ENCODE measurements around the gene PSRC1. TPM values are rescaled to one million over a fixed set of nuclear protein-coding genes. Genes with fewer than 3 reads are reported as not detected.

PSRC1 gene
- total RNA-seq, 5 donors from 2014 or later (not counting 1 experiment from before 2014, with no cell fraction given) = 0.35 to 1.6 (median 0.72) TPM

DNA sequence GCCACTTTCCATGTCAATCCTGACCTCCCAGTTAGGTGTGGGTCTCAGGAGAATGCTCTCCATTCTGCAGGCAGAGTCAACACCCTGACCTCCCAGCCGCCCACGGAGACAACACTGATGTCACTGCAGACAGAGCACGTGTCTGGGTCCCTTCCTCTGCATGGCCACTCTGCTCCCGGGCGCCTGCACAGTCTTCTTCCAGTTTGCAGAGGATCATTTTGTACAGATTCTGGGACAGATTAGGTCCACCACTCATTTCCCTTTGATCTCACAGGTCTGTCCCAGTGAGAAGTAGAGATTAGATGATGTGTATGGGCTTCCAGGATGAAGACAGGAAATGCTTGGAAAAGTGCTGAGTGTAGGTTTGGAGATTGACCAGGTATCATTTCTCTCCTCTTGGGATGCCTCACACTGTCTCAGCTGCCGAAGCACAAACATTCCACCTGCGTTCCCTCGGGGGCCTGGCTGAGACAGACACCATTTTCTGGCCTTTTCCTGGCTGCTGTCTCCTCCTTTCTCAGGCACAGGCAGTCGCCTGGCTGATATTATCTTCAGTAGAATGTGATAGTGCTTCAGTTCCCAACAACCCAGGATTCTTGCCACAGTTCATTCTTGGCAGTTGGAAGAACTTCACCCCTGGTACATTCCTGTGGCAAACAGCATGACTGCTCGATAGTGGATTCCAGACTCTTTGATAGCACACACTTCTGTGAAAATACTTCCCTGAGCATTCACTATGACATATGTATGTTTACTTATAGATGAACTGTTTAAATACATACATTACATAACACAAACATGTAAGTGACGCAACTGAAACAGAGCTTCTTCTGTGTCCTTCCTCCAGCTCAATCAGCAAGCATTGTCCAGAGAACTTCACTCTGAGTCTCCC lies 16.0 kb upstream of the PSRC1 start:
- H3K9me3 Mint-ChIP-seq = no peaks in the 10 kb centered on the region
- Histone ChIP-seq H3K36me3 (ENCODE audit: control insufficient read depth in 2 of 2, extremely low read depth in 1 of 2, insufficient read depth in 1 of 2, low read length in 1 of 2) (no peaks in the 10 kb centered on the region), H3K27ac (ENCODE audit: low read length) (no peak overlapping the region), H3K4me1 (ENCODE audit: control insufficient read depth in 1 of 2, extremely low read depth in 1 of 2, insufficient read depth in 2 of 2, low read length in 2 of 2) (no peaks in the 10 kb centered on the region), H3K9me3 (no peaks in the 10 kb centered on the region), H3K4me3 (ENCODE audit: control insufficient read depth in 1 of 2, extremely low read depth in 1 of 2, low read length in 1 of 2) (no peak overlapping the region), H3K27me3 (replicated peaks in 1 of 2; ENCODE audit: control insufficient read depth in 2 of 2, extremely low read depth in 1 of 2, insufficient read depth in 2 of 2, low read length in 1 of 2) (peaks cover 0 to 40% of the 10 kb centered on the region in 2 experiments)
- H3K27ac Mint-ChIP-seq = no peak overlapping the region
- no peaks in the 10 kb centered on the region for H3K4me1 Mint-ChIP-seq
- peaks cover 12 to 30% of the 10 kb centered on the region in 2 donors for H3K27me3 Mint-ChIP-seq
- ChIA-PET POLR2A (no interaction called here), CTCF (no interaction called here)
- no peak for ATAC-seq (replicated peaks in 1 of 4)
- DNase-seq = no peak
- 66% methylated on average over 7 of the region's 11 CpGs for WGBS (ENCODE audit: insufficient coverage)
- H3K4me3 Mint-ChIP-seq = no peak overlapping the region
- no peaks in the 10 kb centered on the region for H3K36me3 Mint-ChIP-seq

DNA sequence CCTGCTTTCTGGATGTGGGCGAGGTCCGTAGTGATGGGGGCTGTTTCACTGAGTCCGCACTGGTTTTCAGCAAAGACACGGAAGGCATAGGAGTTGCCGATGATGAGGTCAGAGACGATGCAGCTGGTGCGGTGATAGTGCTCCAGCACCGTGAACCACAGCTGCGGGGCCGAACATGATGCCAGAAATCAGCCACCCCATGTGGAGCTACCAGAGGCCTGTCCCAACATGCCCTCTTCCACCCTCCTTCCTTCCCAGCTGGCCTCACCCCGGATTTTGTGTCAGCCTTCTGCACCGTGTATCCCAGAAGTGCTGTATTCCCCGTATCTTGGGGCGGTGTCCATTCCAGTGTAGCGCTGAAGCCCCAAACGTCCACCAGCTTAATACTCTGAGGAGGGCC lies 13.8 kb upstream of the PSRC1 start:
- no peaks in the 10 kb centered on the region for H3K36me3 ChIP-seq (ENCODE audit: control insufficient read depth in 2 of 2, extremely low read depth in 1 of 2, insufficient read depth in 1 of 2, low read length in 1 of 2)
- no peaks in the 10 kb centered on the region for H3K9me3 ChIP-seq
- peaks cover 0 to 46% of the 10 kb centered on the region in 2 experiments for H3K27me3 ChIP-seq (replicated peaks in 1 of 2; ENCODE audit: control insufficient read depth in 2 of 2, extremely low read depth in 1 of 2, insufficient read depth in 2 of 2, low read length in 1 of 2)
- Mint-ChIP-seq H3K9me3 (no peaks in the 10 kb centered on the region), H3K27ac (no peak overlapping the region), H3K36me3 (no peaks in the 10 kb centered on the region), H3K4me3 (no peak overlapping the region), H3K4me1 (no peaks in the 10 kb centered on the region), H3K27me3 (peaks cover 12 to 34% of the 10 kb centered on the region in 2 donors)
- DNase-seq = no peak
- ChIA-PET CTCF (no interaction called here), POLR2A (no interaction called here)
- 92% methylated on average over 15 of the region's 16 CpGs for WGBS (ENCODE audit: insufficient coverage)
- H3K27ac ChIP-seq (ENCODE audit: low read length) = no peak overlapping the region
- no peaks in the 10 kb centered on the region for H3K4me1 ChIP-seq (ENCODE audit: control insufficient read depth in 1 of 2, extremely low read depth in 1 of 2, insufficient read depth in 2 of 2, low read length in 2 of 2)
- no peak for ATAC-seq (replicated peaks in 1 of 4)
- no peak overlapping the region for H3K4me3 ChIP-seq (ENCODE audit: control insufficient read depth in 1 of 2, extremely low read depth in 1 of 2, low read length in 1 of 2)

DNA sequence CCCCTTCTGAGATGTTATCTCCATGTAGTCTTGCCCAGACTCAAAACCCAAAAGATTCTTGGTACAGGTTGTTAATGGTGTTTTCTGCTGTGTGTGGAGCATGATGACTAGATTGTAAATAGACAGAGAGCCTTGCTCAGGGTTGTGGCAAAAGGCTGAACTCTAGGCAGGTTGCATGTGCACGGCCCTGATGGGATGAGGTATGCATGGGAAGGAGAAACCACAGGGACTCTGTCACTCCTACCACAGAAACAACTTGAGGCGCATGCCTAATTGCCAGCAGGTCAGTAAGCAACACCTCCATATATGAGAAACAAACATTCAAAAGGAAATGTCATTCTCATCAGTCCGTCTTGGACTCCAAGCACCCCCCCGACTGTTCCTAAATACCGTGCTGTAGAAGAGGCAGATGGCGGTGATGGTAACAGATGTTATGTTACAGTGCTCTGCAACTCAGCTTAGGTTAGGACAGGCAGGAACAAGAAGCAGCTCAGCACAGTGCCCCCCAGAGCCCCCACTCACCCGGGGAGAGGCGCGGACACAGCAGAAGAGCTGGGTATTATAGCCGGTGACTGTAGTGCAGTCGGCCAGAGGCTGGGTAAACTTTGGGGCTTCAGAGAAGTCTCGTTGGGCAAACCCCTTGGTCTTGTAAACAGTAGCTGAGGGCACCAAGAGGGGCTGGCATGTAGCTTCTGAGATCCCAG lies 12.9 kb upstream of the PSRC1 start:
- peaks cover 12 to 34% of the 10 kb centered on the region in 2 donors for H3K27me3 Mint-ChIP-seq
- ATAC-seq (replicated peaks in 1 of 4) (no peak), DNase-seq (no peak)
- no peaks in the 10 kb centered on the region for H3K4me1 Mint-ChIP-seq
- WGBS (ENCODE audit: insufficient coverage) = 82% methylated on average over 11 of the region's 12 CpGs
- Histone ChIP-seq H3K27ac (ENCODE audit: low read length) (no peak overlapping the region), H3K4me3 (ENCODE audit: control insufficient read depth in 1 of 2, extremely low read depth in 1 of 2, low read length in 1 of 2) (no peak overlapping the region), H3K9me3 (no peaks in the 10 kb centered on the region), H3K27me3 (replicated peaks in 1 of 2; ENCODE audit: control insufficient read depth in 2 of 2, extremely low read depth in 1 of 2, insufficient read depth in 2 of 2, low read length in 1 of 2) (peaks cover 0 to 45% of the 10 kb centered on the region in 2 experiments), H3K36me3 (ENCODE audit: control insufficient read depth in 2 of 2, extremely low read depth in 1 of 2, insufficient read depth in 1 of 2, low read length in 1 of 2) (no peaks in the 10 kb centered on the region), H3K4me1 (ENCODE audit: control insufficient read depth in 1 of 2, extremely low read depth in 1 of 2, insufficient read depth in 2 of 2, low read length in 2 of 2) (no peaks in the 10 kb centered on the region)
- no peak overlapping the region for H3K4me3 Mint-ChIP-seq
- ChIA-PET POLR2A (interaction anchor here in 1 of 2 donors (0.6 kb wide), 1 partner anchor 83 kb away, joined by 6 read pairs; no protein-coding TSS in a partner anchor), CTCF (interaction anchor here in 1 of 2 donors (0.7 kb wide), 1 partner anchor 237 kb away, joined by 4 read pairs; no protein-coding TSS in a partner anchor)
- no peaks in the 10 kb centered on the region for H3K9me3 Mint-ChIP-seq
- H3K36me3 Mint-ChIP-seq = no peaks in the 10 kb centered on the region
- no peak overlapping the region for H3K27ac Mint-ChIP-seq

DNA sequence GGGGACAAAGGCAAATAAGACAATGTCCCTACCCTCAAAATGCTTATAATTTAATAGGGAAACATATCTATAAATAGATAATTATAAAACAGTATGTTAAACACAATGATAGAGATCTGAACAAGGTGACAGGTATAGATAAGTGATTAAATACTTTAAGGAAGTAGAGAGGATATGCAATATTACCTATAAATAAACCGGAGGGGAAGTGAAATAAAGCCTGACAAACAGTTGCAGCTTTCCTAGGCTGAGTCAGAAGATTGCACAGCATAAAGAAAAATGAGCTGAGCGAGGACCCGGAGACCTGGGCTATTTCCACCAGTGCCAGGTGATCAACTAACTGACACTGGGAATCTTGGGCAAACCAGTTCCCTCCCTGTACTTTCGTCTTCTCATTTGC lies 11.5 kb upstream of the PSRC1 start:
- H3K27me3 ChIP-seq (replicated peaks in 1 of 2; ENCODE audit: control insufficient read depth in 2 of 2, extremely low read depth in 1 of 2, insufficient read depth in 2 of 2, low read length in 1 of 2) = peaks cover 0 to 34% of the 10 kb centered on the region in 2 experiments
- no peak for DNase-seq
- Mint-ChIP-seq H3K27ac (no peak overlapping the region), H3K4me1 (no peaks in the 10 kb centered on the region), H3K9me3 (no peaks in the 10 kb centered on the region), H3K27me3 (peaks cover 8 to 26% of the 10 kb centered on the region in 2 donors), H3K36me3 (no peaks in the 10 kb centered on the region), H3K4me3 (no peak overlapping the region)
- 25% methylated on average over 2 of the region's 4 CpGs for WGBS (ENCODE audit: insufficient coverage)
- no peak for ATAC-seq (replicated peaks in 1 of 4)
- no peaks in the 10 kb centered on the region for H3K4me1 ChIP-seq (ENCODE audit: control insufficient read depth in 1 of 2, extremely low read depth in 1 of 2, insufficient read depth in 2 of 2, low read length in 2 of 2)
- H3K36me3 ChIP-seq (ENCODE audit: control insufficient read depth in 2 of 2, extremely low read depth in 1 of 2, insufficient read depth in 1 of 2, low read length in 1 of 2) = no peaks in the 10 kb centered on the region
- POLR2A ChIA-PET = no interaction called here
- H3K9me3 ChIP-seq = no peaks in the 10 kb centered on the region
- H3K27ac ChIP-seq (ENCODE audit: low read length) = no peak overlapping the region
- H3K4me3 ChIP-seq (ENCODE audit: control insufficient read depth in 1 of 2, extremely low read depth in 1 of 2, low read length in 1 of 2) = no peak overlapping the region
- CTCF ChIA-PET = no interaction called here

DNA sequence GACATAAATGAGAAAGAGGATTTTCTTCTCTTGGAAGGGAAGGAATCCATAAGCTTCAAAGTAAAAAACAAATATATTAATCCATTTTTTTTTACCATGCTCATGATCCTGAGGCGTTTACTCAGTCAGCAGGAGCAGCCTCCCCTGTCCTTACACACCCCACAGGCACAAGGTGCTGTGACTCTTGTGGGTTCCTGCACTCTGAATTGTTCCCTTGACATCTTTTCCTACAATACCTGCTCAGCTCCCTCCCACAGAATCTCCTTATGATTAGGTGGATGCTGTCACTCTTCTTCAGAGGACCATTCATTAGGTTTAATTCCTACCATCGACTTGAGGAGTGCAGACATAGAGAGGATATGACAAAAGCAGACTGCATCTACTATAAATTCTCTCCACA lies 10.1 kb upstream of the PSRC1 start:
- no peak for ATAC-seq (replicated peaks in 1 of 4)
- Histone ChIP-seq H3K9me3 (no peaks in the 10 kb centered on the region), H3K27ac (ENCODE audit: low read length) (no peak overlapping the region), H3K4me3 (ENCODE audit: control insufficient read depth in 1 of 2, extremely low read depth in 1 of 2, low read length in 1 of 2) (no peak overlapping the region), H3K36me3 (ENCODE audit: control insufficient read depth in 2 of 2, extremely low read depth in 1 of 2, insufficient read depth in 1 of 2, low read length in 1 of 2) (no peaks in the 10 kb centered on the region), H3K4me1 (ENCODE audit: control insufficient read depth in 1 of 2, extremely low read depth in 1 of 2, insufficient read depth in 2 of 2, low read length in 2 of 2) (no peaks in the 10 kb centered on the region), H3K27me3 (replicated peaks in 1 of 2; ENCODE audit: control insufficient read depth in 2 of 2, extremely low read depth in 1 of 2, insufficient read depth in 2 of 2, low read length in 1 of 2) (peaks cover 0 to 31% of the 10 kb centered on the region in 2 experiments)
- Mint-ChIP-seq H3K36me3 (no peaks in the 10 kb centered on the region), H3K9me3 (no peaks in the 10 kb centered on the region), H3K27ac (no peak overlapping the region), H3K4me3 (no peak overlapping the region), H3K27me3 (peaks cover 8 to 14% of the 10 kb centered on the region in 2 donors), H3K4me1 (no peaks in the 10 kb centered on the region)
- DNase-seq = no peak
- CTCF ChIA-PET = interaction anchor here in 1 of 2 donors (0.6 kb wide), 1 partner anchor 83 kb away, joined by 5 read pairs; no protein-coding TSS in a partner anchor
- POLR2A ChIA-PET = no interaction called here
- WGBS (ENCODE audit: insufficient coverage) = 80% methylated on average over 1 of the region's 2 CpGs

DNA sequence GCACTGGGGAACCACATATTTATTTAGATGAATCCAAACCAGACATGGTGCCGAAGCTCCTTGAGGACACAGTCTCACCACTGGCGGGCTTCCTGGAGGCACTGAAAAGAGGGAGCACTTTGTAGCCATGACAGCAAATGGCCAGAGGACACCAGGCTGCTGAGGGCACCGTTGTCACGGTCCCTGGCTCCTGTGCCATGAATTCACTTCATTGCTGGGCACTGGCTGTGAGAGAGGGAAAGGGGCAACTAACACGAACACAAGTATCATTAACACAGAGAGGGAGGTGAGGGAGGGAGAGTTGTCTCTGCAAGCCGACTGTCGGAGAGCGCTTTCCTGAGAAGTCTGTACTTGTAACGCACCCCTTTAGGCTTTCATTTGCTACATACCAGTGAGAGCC lies 9.4 kb upstream of the PSRC1 start:
- no peak for ATAC-seq (replicated peaks in 1 of 4)
- Histone ChIP-seq H3K27me3 (replicated peaks in 1 of 2; ENCODE audit: control insufficient read depth in 2 of 2, extremely low read depth in 1 of 2, insufficient read depth in 2 of 2, low read length in 1 of 2) (peaks cover 0 to 24% of the 10 kb centered on the region in 2 experiments), H3K9me3 (no peaks in the 10 kb centered on the region), H3K4me1 (ENCODE audit: control insufficient read depth in 1 of 2, extremely low read depth in 1 of 2, insufficient read depth in 2 of 2, low read length in 2 of 2) (no peaks in the 10 kb centered on the region), H3K36me3 (ENCODE audit: control insufficient read depth in 2 of 2, extremely low read depth in 1 of 2, insufficient read depth in 1 of 2, low read length in 1 of 2) (no peaks in the 10 kb centered on the region), H3K27ac (ENCODE audit: low read length) (no peak overlapping the region), H3K4me3 (ENCODE audit: control insufficient read depth in 1 of 2, extremely low read depth in 1 of 2, low read length in 1 of 2) (no peak overlapping the region)
- Mint-ChIP-seq H3K4me1 (no peaks in the 10 kb centered on the region), H3K4me3 (no peak overlapping the region), H3K27ac (no peak overlapping the region), H3K9me3 (no peaks in the 10 kb centered on the region), H3K27me3 (peaks cover 8 to 14% of the 10 kb centered on the region in 2 donors), H3K36me3 (no peaks in the 10 kb centered on the region)
- WGBS (ENCODE audit: insufficient coverage) = 84% methylated on average over 6 of the region's 9 CpGs
- no peak for DNase-seq
- ChIA-PET CTCF (interaction anchor here in 1 of 2 donors (0.6 kb wide), 1 partner anchor 83 kb away, joined by 5 read pairs; no protein-coding TSS in a partner anchor), POLR2A (no interaction called here)

Measured in T-cell (primary cell).